ENCODE data around the gene STPG3. TPM values are rescaled to one million over a fixed set of nuclear protein-coding genes. Genes with fewer than 3 reads are reported as not detected.
"Not testable (repeated sequence)": the region's sequence is repeated elsewhere in the genome, so short reads cannot be mapped to it uniquely, and the experiment has no call there.

Gene STPG3
- total RNA-seq, 2 experiments from 2014 or later = not detected

DNA sequence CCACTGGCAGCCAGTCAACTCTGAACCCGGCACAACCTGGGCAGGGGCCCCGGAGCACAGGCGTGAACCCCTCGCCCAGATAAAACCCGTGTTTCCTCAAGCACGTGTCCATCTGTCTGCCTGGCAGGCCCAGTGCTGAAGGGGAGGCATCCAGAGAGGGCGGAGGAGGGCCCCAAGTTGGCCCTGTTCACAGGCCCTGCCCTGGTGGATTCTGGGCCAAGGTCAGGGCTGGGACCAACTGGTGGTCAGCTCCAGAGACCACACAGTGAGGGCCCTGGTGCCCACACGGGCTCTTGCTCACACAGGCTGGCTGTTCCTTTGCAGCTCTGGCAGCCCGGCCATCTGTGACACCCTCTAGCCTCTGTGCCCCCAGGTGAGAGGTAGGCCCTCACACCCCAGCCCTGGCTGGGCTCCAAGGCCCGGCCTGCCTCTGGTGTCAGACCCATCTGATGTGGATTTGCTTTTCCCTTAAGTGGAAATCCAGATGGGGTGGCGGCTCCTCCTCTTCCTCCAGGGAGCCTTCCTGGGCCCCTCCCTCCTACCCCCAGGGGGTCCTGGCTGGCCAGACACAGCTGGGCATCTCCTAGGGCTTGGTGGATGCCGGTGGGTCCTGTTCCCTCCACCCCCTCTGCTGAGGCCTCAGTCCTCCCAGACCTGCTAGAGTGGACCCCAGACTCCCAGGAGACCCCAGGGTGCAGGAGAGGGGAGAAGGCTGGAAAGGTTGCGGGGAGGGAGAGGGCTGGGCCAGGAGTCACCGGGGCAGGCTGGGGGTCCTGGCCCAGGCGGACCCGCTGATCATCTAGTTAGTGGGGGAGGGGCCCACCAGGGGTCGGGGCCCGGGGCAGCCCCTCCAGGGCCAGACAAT is 525 bp upstream of the STPG3 start:
- Mint-ChIP-seq H3K4me3 (no peak overlapping the region), H3K4me1 (peaks cover 4% of the 10 kb centered on the region), H3K27me3 (no peaks in the 10 kb centered on the region), H3K9me3 (ENCODE audit: low read depth) (no peaks in the 10 kb centered on the region), H3K36me3 (no peaks in the 10 kb centered on the region), H3K27ac (no peak overlapping the region)
- ATAC-seq (no peak), DNase-seq (no peak)
- CTCF ChIA-PET = interaction anchor here (1.2 kb wide), 1 partner anchor 12 kb away, joined by 5 read pairs; no protein-coding TSS in a partner anchor

DNA sequence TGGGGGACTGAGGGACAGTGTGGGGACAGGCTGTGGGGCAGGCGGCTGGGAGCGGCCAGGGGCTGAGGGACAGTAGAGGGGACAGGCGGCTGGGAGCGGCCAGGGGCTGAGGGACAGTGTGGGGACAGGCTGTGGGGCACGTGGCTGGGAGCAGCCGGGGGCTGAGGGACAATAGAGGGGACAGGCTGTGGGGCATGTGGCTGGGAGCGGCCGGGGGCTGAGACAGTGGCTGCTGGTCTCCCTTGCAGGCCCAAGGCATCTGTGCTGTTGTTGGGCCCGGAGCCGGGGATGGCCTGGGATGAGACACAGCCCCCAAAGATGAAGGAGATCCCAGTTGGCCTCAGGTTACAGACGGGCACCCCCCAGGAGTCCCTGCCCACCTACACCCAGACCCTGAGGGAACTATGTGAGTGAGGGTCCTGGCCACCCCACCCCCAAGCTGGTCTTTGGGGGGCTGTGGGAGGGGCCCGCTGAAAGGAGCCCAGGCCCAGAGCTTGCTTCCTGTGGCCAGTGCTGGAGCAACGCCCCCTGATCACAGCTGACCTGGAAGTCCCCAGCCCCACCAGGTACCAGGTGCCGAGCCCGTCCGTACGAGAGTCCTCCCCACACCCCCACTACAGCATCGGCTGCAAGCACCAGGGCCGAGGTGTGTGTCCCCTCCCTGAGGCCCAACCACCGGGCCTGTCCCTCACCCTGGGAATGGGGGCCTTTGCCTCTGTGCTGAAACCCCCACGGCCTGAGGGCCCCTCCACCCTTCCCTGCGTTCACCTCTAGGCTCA is 593 bp downstream of the STPG3 start:
- H3K4me1 Mint-ChIP-seq = peaks cover 12% of the 10 kb centered on the region
- H3K4me3 Mint-ChIP-seq = no peak overlapping the region
- no peaks in the 10 kb centered on the region for H3K27me3 Mint-ChIP-seq
- CTCF ChIA-PET = interaction anchor here (1.2 to 5.4 kb wide), 3 partner anchors 10 to 15 kb away, joined by 5 to 46 read pairs (median 5); partner anchors contain the start of gene TUBB4B
- no peaks in the 10 kb centered on the region for H3K9me3 Mint-ChIP-seq (ENCODE audit: low read depth)
- peaks cover 3% of the 10 kb centered on the region for H3K36me3 Mint-ChIP-seq
- no peak for DNase-seq
- no peak overlapping the region for H3K27ac Mint-ChIP-seq
- ATAC-seq = no peak

DNA sequence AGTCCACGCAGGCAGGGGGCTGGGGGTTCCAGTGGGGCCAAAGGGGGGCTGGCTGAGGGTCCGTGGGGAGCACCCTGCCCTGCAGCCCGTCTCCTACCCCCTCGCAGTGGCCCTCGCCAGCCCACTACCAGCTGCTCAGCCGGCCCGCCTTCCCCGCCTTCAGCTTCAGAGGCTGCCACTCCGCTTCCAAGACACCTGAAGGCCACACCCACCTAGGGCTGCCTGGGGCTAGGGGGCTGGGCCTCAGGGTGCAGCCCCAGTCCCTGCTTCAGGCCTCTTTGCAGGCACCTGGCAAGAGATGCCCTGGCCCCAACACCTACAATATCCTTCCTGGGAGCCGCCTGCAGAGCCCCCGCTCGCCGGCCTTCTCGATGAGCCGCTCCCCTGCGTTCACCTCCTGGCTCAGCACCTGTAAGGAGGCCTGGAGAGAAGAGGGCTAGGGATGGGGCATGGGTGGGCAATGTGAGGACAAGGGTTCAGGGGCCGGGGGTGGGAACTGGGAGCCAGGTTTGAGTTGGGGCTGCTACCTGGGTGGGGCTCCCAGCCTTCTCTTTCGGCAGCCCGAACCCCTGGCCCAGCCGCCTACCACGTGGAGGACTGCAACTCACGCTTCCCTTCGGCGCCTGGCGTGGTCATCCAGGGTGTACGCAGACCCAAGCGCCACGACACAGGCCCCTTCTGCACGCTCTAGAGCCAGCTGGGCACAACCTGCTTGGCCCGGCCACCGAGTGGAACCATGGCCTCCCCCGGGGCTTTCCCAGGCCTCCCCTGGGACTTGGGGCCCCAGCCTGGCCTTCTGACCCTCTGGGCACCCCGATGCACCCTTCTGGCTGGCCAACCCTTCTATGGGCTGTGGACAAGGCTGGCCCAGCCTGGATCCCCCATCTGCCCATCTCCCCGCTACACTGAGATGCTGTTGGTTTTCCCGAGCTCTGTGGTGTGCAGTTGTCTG is 1.7 kb downstream of the STPG3 start:
- Mint-ChIP-seq H3K27ac (no peak overlapping the region), H3K4me1 (peaks cover 17% of the 10 kb centered on the region), H3K36me3 (peaks cover 7% of the 10 kb centered on the region), H3K27me3 (no peaks in the 10 kb centered on the region), H3K4me3 (no peak overlapping the region), H3K9me3 (ENCODE audit: low read depth) (no peaks in the 10 kb centered on the region)
- DNase-seq = no peak
- no peak for ATAC-seq
- CTCF ChIA-PET = interaction anchor here (1.3 to 5.4 kb wide), 4 partner anchors 11 to 49 kb away, joined by 3 to 46 read pairs (median 14); partner anchors contain the start of genes NRARP and TUBB4B

DNA sequence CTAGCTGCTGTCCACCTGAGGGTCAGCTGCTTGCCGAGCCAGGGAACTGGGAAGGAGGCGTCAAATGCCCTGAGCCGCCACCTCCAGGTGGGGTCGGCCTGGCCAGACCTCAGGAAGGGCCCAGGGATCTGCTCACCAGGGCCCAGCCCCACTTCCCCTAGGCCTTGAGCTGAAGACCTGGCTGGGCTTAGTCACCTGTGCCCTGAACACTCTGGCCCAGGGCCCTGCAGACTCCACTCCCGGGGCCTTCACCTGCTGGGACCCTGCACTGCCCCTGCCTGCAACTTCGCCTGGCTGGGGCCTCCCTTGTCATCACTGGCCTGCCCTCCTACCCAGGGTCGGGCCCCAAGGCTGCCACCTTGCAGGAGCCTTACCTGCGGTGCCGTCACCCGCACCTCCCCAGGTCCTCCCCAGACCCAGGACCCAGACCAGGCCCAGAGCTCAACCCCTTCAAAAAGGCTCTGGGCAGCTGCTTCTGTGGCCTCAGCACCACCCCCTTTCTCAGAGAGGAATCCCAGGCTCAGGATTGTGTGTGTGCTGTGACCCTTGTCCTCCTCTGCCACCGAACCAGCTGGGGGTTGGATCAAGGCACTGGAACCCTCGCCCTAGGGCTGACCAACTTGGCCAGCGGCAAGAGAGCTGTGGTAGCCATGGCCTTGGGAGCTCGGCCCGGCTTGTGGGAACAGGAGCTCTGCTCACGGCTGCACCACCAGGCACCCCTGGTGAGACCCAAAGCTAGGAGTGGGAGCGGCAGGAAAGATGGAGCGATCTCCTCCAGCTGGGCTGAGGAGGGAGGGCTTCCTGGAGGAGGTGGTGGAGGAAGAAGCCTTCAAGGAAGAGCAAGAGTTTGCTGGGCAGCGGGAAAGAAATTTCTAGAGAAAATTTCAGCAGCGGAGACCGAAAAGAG is 2.9 kb downstream of the STPG3 start:
- CTCF ChIA-PET = interaction anchor here (1.0 to 5.4 kb wide), 10 partner anchors 8 to 412 kb away, joined by 3 to 46 read pairs (median 4); partner anchors contain the start of genes AJM1, ANAPC2, CYSRT1 and EXD3
- no peak for DNase-seq
- Mint-ChIP-seq H3K4me1 (peaks cover 17% of the 10 kb centered on the region), H3K4me3 (peak overlapping the region; percentile 91), H3K36me3 (peaks cover 8% of the 10 kb centered on the region), H3K27me3 (no peaks in the 10 kb centered on the region), H3K27ac (peak overlapping the region; percentile 73), H3K9me3 (ENCODE audit: low read depth) (no peaks in the 10 kb centered on the region)
- ATAC-seq = no peak

DNA sequence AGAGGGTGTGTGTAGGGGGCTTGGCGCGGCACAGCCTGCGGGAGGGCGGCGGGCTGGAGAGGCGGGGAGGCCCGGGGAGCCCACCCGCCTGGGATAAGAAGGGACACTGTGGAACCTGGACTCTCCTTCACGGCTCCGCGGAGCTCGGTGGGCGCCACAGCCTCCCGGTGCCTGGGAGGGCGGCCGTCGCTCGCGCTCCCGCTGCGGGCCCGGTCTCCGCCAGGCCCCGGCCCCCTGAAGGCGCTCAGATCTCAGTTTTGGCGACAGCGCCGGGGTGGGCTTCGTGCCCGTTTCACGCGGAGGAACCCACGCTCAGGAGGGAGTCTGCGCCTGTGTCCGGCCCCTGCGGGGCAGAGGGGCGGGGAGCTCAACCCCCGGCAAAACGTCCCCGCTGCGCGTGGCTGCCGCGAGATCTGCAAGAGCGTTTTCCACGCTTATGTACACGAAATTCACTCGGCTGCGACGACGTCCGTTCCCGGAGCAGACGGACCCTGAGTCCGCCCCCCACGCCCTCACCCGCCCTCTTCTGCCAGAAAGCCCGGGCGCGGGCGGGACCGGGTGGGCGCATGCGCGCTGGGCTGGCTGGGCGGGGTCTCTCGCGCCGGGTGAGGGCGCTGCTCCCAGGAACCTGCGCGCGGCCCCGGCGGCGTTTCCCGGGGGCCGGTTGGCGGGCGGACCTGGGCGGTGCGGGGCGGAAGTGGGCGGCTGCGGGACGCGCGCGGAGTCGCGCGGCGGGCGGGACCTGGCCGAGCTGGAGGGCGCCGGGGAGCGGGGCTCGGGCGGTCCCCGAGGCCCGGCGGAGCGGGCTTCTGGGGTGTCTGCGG is 3.8 kb downstream of the STPG3 start, which contains the start of gene NELFB:
Gene NELFB (plus strand): TSS at position 704 of the 824 bp plus-strand sequence.
- no peaks in the 10 kb centered on the region for H3K9me3 Mint-ChIP-seq (ENCODE audit: low read depth)
- ATAC-seq = peak; percentile 86
- DNase-seq = peak; percentile 96
- H3K27ac Mint-ChIP-seq = peak within 1 kb of the TSS; percentile 87
- peaks cover 12% of the 10 kb centered on the region for H3K36me3 Mint-ChIP-seq
- no peaks in the 10 kb centered on the region for H3K27me3 Mint-ChIP-seq
- H3K4me1 Mint-ChIP-seq = peaks cover 17% of the 10 kb centered on the region
- CTCF ChIA-PET = interaction anchor here (1.0 to 5.4 kb wide), 11 partner anchors 9 to 413 kb away, joined by 3 to 46 read pairs (median 4); partner anchors contain the start of genes AJM1, ANAPC2, CYSRT1 and EXD3
- peak within 1 kb of the TSS; percentile 91 for H3K4me3 Mint-ChIP-seq

DNA sequence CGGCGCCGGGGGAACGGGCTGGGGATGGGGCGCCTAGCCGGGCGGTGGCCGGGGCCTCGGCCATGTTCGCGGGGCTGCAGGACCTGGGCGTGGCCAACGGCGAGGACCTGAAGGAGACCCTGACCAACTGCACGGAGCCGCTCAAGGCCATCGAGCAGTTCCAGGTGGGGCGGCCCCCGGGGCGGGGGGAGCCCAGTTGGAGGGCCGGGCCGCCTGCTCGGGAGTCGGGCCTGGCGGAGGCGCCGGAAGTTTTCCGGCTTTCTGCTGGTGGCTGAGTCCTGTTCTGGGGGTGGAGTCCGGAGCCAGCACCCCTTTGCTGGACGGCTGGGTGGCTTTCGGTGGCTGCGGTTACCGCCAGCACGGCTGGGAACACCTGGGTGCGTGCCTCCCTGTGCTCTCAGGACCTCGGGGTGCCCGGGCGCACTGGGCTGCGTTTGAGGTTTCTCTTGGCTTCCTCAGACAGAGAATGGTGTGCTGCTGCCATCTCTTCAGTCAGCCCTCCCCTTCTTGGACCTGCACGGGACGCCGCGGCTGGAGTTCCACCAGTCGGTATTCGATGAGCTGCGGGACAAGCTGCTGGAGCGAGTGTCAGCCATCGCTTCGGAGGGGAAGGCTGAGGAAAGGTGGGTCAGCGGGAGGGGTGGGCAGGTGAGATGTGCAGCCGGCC is 4.5 kb downstream of the STPG3 start:
- Mint-ChIP-seq H3K9me3 (ENCODE audit: low read depth) (no peaks in the 10 kb centered on the region), H3K27me3 (no peaks in the 10 kb centered on the region), H3K36me3 (peaks cover 12% of the 10 kb centered on the region), H3K27ac (peak overlapping the region; percentile 87), H3K4me3 (peak overlapping the region; percentile 91), H3K4me1 (peaks cover 17% of the 10 kb centered on the region)
- CTCF ChIA-PET = interaction anchor here (1.1 to 5.4 kb wide), 9 partner anchors 8 to 187 kb away, joined by 3 to 46 read pairs (median 5); partner anchors contain the start of genes ANAPC2, CYSRT1, EXD3 and SSNA1
- ATAC-seq (no peak), DNase-seq (peak; percentile 66)

DNA sequence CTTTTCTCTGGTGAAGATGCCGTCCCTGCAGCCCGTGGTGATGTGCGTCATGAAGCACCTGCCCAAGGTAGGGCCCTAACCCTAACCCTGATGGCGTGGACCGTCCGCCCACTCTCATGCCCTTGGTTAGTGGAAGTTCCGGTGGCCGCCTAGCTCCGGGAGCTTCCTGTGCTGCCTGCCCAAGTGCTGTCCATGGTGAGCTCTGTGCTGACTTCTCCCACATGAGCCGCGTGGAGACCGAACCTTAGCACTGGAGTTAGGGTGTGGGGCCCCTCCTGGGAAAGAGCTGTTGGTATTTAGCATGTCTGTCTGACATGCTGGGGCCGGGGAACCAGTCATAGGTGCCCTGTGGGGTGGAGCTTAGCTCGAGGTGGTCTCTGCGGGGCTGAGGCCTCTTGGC is 5.3 kb downstream of the STPG3 start:
- H3K4me1 Mint-ChIP-seq = peaks cover 17% of the 10 kb centered on the region
- CTCF ChIA-PET = interaction anchor here (1.2 to 5.4 kb wide), 6 partner anchors 14 to 166 kb away, joined by 3 to 46 read pairs (median 4); partner anchors contain the start of genes EXD3 and TUBB4B
- H3K36me3 Mint-ChIP-seq = peaks cover 12% of the 10 kb centered on the region
- H3K27me3 Mint-ChIP-seq = no peaks in the 10 kb centered on the region
- no peak for DNase-seq
- H3K27ac Mint-ChIP-seq = peak overlapping the region; percentile 36
- ATAC-seq = no peak
- no peaks in the 10 kb centered on the region for H3K9me3 Mint-ChIP-seq (ENCODE audit: low read depth)
- H3K4me3 Mint-ChIP-seq = peak overlapping the region; percentile 91

DNA sequence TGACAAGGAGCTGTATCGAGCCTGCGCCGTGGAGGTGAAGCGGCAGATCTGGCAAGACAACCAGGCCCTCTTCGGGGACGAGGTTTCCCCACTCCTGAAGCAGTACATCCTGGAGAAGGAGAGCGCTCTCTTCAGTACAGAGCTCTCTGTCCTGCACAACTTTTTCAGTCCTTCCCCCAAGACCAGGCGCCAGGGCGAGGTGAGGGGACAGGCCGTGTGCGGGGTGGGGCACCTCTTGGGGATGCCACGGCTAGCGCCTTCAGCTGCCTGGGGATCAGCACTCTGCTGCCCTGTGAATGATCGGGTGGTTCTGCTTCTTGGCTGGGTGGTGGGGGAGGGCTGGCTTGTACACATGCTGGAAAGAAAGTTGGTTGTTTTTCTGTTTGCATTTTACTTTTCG is 5.8 kb downstream of the STPG3 start:
- Mint-ChIP-seq H3K27ac (no peak overlapping the region), H3K4me1 (peaks cover 17% of the 10 kb centered on the region), H3K4me3 (peak overlapping the region; percentile 91), H3K9me3 (ENCODE audit: low read depth) (no peaks in the 10 kb centered on the region), H3K36me3 (peaks cover 15% of the 10 kb centered on the region), H3K27me3 (no peaks in the 10 kb centered on the region)
- DNase-seq = no peak
- ATAC-seq = no peak
- CTCF ChIA-PET = interaction anchor here (1.2 to 5.4 kb wide), 6 partner anchors 15 to 166 kb away, joined by 3 to 46 read pairs (median 4); partner anchors contain the start of genes EXD3 and TUBB4B

DNA sequence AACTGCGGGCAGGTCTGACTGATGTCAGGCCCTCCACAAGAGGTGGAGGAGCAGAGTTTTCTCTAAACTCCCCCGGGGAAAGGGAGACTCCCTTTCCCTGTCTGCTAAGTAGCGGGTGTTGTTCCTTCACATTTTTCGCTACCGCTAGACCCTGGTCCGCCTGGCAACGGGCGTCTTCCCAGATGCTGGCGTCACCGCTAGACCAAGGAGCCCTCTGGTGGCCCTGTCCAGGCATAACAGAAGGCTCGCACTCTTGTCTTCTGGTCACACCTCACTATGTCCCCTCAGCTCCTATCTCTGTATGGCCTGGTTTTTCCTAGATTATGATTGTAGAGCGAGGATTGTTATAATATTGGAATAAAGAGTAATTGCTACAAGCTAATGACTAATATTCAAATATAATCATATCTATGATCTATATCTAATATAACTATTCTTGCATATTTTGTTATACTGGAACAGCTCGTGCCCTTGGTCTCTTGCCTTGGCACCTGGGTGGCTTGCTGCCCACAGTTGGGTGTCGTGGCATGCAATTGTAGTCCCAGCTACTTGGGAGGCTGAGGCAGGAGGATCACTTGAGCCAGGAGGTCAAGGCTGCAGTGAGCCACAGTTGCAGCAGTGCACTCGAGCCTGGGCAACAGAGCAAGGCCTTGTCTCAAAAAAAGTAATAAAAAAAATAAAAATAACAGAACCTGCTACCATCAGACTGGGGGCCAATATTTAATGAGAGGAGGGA is 11.3 kb downstream of the STPG3 start:
- not testable (repeated sequence) for DNase-seq; H3K9me3 Mint-ChIP-seq (ENCODE audit: low read depth); H3K4me1 Mint-ChIP-seq; H3K4me3 Mint-ChIP-seq; ATAC-seq; H3K27ac Mint-ChIP-seq; H3K27me3 Mint-ChIP-seq
- peaks cover 16% of the 10 kb centered on the region for H3K36me3 Mint-ChIP-seq
- CTCF ChIA-PET = interaction anchor here (1.2 to 2.3 kb wide), 2 partner anchors 22 to 26 kb away, joined by 5 to 8 read pairs; partner anchors contain the start of gene TUBB4B

DNA sequence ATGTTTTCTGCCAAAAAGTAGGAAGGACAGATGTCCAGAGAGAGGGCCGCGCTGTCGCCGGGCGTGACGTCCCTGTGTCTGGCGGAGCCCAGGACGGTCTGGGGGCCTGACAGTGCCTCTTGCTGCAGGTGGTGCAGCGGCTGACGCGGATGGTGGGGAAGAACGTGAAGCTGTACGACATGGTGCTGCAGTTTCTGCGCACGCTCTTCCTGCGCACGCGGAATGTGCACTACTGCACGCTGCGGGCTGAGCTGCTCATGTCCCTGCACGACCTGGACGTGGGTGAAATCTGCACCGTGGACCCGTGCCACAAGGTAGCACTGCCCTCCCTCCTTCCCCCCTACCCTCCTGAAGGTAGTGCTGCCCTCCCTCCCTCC is 11.8 kb downstream of the STPG3 start:
- ATAC-seq (no peak), DNase-seq (no peak)
- no peaks in the 10 kb centered on the region for H3K9me3 Mint-ChIP-seq (ENCODE audit: low read depth)
- no peak overlapping the region for H3K4me3 Mint-ChIP-seq
- H3K4me1 Mint-ChIP-seq = peaks cover 3% of the 10 kb centered on the region
- no peaks in the 10 kb centered on the region for H3K27me3 Mint-ChIP-seq
- H3K36me3 Mint-ChIP-seq = peaks cover 19% of the 10 kb centered on the region
- CTCF ChIA-PET = interaction anchor here (1.2 to 2.3 kb wide), 2 partner anchors 22 to 26 kb away, joined by 5 to 8 read pairs; partner anchors contain the start of gene TUBB4B
- no peak overlapping the region for H3K27ac Mint-ChIP-seq

Data from activated CD8-positive, alpha-beta memory T cell treated with anti-CD3 and anti-CD28 coated beads, Interleukin-2, amount 10 ng/mL, durations not matched to agents 7 days and 5 days (primary cell).